ENCODE measurements around the gene CDC42BPA.
"Not testable (repeated sequence)": the region's sequence is repeated elsewhere in the genome, so short reads cannot be mapped to it uniquely, and the experiment has no call there.

The CDC42BPA gene

DNA sequence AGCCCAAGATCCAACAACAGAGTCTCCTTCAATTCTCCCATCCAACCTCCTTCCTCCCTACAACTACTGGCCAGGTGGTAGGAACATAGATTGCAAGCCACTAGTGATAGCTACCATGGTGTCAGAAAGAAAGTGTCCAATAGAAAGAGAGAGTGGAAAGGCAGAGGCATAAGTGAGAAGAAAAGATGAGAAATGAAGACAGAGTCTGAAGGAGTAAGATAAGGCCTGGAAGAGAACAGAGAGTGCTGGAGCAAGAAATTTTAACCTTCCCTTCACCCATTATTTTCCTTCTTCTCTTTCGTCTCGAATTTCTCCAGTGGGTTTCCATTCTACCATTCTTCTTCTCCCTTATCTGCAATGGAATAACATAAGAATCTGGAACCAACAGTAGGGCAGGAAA is 57.9 kb downstream of the CDC42BPA start:
- DNase-seq: no peak

DNA sequence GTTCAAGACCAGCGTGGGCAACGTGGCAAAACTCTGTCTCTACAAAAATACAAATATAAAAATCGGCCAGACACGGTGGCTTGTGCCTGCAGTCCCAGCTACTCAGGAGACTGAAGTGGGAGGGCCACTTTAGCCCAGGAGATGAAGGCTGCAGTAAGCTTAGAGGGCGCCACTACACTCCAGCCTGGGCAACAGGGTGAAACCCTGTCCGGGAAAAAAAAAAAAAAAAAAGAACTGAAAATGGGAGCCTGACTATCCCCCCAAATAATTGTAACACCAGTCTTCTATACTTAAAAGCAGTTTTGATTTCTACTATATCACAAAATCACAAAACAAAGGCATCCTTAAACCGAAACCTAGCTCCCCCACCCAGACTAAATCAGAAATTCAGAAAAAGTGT is 60.3 kb downstream of the CDC42BPA start:
- no peak for DNase-seq

- DNase-seq: no peak
Measured at GRCh38 chr1:227255086-227255732, 63.1 kb downstream of the CDC42BPA start.

GRCh38 chr1:227253065-227253464 is 65.2 kb downstream of the CDC42BPA start:
- DNase-seq: no peak

DNA sequence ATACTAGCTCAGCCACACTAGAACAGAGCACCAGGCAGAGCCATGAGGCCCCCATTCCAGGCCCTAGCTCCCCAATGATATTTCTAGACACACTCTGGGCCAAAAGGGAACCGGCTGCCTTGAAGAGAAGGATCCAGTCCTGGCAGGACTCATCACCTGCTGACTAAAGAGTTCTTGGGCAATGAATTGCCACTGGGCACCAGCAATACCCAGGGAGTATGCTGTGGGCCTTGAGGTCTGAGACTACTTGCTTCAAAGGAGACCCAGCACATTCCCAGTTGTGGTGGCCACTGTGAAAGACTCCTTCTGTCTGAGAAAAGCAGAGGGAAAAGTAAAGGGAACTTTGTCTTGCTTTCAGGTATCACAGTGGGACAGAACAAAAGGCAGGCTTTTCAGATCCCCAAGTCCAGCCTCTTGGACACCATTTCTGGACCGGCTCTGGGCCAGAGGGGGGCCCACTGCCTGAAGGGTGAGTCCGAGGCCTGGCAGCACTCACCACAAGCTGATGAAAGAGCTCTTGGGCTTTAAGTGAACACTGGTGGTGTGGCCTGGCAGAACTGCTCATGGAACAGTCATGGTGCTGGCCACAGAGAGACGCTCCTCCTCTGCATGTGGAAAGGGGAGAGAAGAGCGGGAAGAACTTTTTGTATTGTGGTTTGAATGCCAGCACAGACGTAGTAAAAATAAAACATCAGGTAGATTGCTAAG is 72.5 kb downstream of the CDC42BPA start:
- DNase-seq: no peak

DNA sequence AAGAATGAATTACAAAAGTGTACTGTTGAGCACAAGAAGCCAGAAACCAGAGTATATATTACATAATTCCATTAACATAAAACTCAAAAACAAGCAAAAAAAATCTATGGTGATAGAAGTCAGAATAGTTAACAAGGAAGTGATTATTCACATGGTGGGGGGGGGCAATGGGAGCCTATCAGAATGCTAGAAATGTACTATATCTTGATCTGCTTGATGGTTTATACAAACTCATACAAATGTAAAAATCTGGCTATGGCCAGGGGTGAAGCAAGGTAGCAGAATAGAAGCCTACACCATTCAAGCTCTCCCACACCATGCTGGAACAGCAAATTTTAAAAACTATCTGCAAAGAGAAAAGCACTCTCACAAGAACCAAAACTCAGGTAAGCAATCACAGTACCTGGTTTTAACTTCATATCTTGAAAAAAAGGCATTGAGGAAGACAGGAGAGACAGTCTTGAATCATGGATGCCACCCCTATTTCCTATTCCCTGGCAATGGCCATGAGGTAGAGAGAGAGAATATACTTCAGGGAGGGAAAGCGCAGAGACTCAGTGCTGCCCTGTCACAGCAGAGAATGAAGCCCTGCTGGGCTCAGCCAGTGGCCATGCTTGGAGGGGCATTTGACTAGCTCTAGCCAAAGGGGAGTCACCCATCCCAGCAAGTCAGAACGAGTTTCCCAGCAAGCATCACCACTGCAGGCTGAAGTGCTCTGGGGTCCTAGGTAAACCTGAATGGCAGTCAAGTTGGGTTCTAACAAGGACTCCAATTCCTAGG is 73.8 kb downstream of the CDC42BPA start:
- no peak for DNase-seq

DNA sequence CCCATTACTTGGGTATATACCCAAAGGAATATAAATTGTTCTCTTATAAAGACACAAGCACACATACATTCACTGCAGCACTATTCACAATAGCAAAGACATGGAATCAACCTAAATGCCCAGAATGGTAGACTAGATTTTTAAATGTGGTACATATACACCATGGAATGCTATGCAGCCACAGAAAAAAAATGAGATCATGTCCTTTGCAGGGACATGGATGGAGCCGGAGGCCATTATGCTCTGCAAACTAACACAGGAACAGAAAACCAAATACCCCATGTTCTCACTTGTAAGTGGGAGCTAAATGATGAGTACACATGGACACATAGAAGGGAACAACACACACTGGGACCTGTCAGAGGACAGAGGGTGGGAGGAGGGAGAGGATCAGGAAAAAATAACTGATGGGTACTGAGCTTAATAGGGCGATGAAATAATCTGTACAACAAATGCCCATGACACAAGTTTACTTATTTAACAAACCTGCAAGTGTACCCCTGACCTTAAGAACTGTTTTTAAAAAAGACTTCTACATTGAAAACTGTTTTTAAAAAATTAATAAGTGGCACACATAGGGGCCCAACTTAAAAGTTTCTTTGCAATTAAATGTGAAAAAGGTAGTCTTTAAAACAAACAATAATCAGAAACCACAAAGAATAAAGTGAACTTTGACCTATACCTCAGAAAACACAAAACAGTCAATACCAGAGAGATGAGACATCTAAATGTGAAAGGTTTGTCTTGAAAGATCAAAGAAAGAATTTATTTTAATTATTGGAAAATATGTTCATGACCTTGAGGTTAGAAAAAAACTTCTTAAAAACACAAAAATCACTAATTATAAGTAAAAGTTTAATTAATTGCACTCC is 75.2 kb downstream of the CDC42BPA start:
- no peak for DNase-seq

DNA sequence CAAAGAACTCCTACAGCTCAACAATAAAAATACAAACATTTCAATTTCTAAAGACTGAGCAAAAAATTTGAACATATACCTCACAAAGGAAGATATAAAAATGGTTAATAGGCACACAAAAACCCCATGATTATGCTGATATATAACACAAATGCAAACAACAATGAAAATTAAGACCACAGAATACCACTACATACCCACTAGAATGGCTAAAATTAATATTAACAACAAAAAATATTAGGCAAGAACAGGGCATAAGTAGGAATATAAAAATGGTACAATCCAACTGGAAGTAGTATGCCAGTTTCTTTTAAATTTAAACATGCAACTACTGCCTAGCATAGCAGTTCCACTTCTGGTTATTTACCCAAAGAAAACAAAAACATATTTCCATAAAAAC is 77.3 kb downstream of the CDC42BPA start:
- DNase-seq: no peak

DNA sequence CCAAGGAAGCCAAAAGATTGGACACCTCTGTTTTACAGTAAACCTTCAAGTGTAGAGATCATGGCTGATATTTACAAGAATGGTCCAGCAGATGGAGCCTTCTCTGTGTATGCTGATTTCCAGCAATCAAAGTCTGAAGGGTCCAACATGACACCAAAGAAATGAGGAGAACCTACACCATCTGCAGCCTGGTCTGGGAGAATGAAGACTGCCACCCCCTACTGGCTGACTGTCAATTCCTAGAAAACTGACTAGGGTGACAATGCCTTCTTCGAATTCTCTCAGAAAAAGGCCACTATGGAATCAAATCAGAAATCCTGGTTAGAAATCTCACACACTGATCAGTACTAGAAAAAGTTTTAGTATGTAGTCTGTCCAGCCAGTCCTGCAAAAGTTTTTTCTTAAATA is 83.3 kb downstream of the CDC42BPA start:
- no peak for DNase-seq

DNA sequence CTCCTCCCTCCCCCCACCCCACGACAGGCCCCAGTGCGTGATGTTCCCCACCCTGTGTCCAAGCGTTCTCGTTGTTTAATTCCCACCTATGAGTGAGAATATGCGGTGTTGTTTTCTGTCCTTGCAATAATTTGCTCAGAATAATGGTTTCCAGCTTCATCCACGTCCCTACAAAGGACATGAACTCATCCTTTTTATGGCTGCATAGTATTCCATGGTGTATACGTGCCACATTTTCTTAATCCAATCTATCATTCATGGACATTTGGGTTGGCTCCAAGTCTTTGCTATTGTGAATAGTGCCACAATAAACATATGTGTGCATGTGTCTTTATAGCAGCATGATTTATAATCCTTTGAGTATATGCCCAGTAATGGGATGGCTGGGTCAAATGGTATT is 87.2 kb downstream of the CDC42BPA start:
- DNase-seq: not testable (repeated sequence)

GRCh38 chr1:227228201-227228600 is 90.1 kb downstream of the CDC42BPA start:
- no peak for DNase-seq

- no peak for DNase-seq
Measured at GRCh38 chr1:227227761-227228160, 90.5 kb downstream of the CDC42BPA start.

DNA sequence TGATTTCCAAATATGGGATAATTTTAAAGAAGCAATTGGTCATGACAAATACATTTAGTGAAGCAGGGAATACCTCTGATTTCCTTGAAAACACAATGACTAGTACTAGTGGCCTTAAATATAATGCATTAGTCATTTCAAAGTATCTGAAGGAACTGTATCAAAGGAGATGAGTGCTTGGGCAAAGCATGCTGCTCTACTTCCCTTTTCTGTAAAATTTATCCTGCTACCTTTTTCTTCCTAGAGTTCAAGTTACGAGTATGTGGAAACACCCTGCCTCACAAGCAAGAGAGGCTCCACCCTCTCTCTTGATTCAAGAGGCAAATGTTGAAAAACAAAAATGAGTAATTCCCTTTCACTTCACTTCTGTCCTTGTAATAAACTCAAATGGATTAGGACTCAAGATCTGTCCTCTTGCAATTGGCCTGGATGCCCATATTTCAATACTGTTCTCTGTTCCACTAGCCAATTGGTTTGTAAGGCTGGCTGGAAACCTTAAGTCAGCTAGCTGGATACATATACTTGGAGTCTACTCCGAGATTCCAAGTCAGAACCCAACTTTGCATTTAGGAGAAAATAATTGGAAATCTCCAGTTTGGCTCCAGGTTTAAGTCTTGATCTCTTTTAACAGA is 92.5 kb downstream of the CDC42BPA start:
- DNase-seq: no peak

GRCh38 chr1:227223171-227223806 is 95.0 kb downstream of the CDC42BPA start:
- DNase-seq: no peak

DNA sequence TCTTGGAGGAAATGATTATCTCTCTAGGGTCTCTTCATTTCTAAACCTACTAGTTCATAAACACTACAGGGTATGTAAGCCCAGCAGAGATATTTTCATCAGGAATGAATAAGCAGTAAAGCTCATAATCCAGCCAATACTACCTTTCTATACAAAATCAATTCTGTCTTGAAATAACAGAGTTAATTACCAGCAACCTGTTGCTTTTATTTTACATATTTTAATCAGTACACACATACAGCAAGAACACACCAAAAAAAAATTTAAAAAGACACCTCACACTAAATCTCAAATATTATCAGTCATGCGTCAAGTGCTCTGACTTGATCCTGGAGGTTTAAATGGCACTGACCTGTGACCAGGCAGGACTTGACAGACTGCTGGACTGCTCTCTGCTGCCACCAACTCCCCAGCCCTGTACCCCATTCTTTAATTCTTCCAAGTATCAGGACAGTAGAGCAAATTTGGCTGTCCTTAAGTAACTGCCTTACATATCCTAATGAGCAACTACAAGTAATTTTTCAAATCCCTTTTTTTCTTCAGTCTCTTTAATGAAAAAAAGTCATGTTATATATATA is 98.5 kb downstream of the CDC42BPA start:
- DNase-seq: no peak

- no peak for DNase-seq
Measured at GRCh38 chr1:227218870-227219573, 99.3 kb downstream of the CDC42BPA start.

DNA sequence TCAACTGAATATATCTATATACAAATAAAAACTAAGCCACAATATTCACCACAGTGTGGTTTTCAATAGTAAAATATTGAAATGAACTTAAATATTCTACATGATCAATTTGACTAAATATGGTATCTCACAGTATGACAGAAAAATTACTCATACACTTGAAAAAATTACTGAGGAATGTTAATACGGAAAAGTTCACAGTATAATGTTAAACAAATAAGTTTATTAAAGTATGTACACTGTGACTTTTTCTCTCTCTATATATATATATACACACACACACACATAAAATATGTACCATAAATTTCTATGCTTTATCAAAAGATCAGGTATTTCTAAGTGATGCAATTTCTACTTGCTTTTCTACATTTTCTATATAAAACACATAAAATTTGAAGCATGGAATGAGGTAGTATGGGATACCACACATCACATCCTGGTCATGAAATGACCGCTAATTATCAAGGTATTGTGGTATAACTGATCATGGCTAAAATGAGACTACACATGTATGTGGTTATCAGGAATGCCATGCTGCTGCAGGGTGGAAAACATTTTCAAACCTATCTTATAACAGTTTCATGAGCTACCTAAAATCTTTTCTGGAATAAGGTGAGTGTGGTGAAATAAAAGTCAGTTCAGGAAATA is 102.3 kb downstream of the CDC42BPA start:
- DNase-seq: no peak

- no peak for DNase-seq
Measured at GRCh38 chr1:227214207-227214606, 104.1 kb downstream of the CDC42BPA start.

GRCh38 chr1:227213426-227213825 is 104.9 kb downstream of the CDC42BPA start:
- no peak for DNase-seq

DNA sequence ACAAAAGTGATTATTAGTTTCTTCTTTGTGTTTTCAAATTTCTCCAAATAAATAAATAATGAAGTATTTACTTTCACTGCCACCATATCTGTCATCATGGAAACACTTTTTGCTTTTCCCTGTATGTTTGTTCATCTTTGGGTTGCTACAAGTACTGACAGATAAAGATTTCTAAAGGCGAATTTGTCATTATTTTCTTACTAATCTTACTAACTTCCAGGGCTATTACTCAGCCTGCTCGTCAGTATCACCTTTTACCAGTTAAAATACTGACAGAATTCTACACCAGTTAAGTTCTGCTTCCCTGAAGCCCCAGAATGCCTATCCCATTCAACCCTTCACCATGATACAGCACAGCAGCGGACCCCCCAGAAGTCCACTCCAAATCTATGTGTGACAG is 106.1 kb downstream of the CDC42BPA start:
- DNase-seq: no peak

Measured in activated T-cell treated with anti-CD3 and anti-CD28 coated beads, Interleukin-2, amount 50 U/mL, for 1 hour (primary cell).